GM18951 (cell line): Measurements from ENCODE around the gene RALGAPA2.

Source experiments
- POLR2A ChIP-seq: IDR thresholded peaks from 4 replicates; pipeline ENCODE4 v1.6.1; 2011; ENCODE audit warnings: mild to moderate bottlenecking; ENCODE audit not compliant: insufficient read length, insufficient read depth; ENCODE audit errors: extremely low read depth
- in situ Hi-C: fragments of 300-500 bp; cut with MboI; formaldehyde crosslinking; loops from one replicate; pipeline ENCODE4 v1.12.0; 2022; ENCODE audit warnings: low sequenced_read_pairs, mixed read lengths, inconsistent platforms; ENCODE audit not compliant: unreplicated experiment

Gene RALGAPA2

GRCh38 chr20:20407891-20408805 is 304.3 kb downstream of the RALGAPA2 start:
- no peak for TF ChIP-seq POLR2A
- in situ Hi-C loops: no loop called here

- in situ Hi-C loops: no loop called here
- no peak for TF ChIP-seq POLR2A
Measured at GRCh38 chr20:20406306-20406705, 306.1 kb downstream of the RALGAPA2 start.

- in situ Hi-C loops: no loop called here
- no peak for TF ChIP-seq POLR2A
Measured at GRCh38 chr20:20405623-20406022, 306.8 kb downstream of the RALGAPA2 start.

GRCh38 chr20:20404633-20405032 is 307.8 kb downstream of the RALGAPA2 start:
- in situ Hi-C loops: no loop called here
- TF ChIP-seq POLR2A: no peak

- in situ Hi-C loops: no loop called here
Measured at GRCh38 chr20:20401991-20402390, 310.5 kb downstream of the RALGAPA2 start.

GRCh38 chr20:20399531-20400500 is 312.6 kb downstream of the RALGAPA2 start:
- in situ Hi-C loops: no loop called here
- TF ChIP-seq POLR2A: no peak

More at GRCh38 chr20:20401991-20402390, 310.5 kb downstream of the RALGAPA2 start:
- TF ChIP-seq POLR2A: no peak

- TF ChIP-seq POLR2A: no peak
- in situ Hi-C loops: no loop called here
Measured at GRCh38 chr20:20398123-20398522, 314.3 kb downstream of the RALGAPA2 start.

GRCh38 chr20:20396794-20397193 is 315.6 kb downstream of the RALGAPA2 start:
- in situ Hi-C loops: no loop called here
- no peak for TF ChIP-seq POLR2A

GRCh38 chr20:20395903-20396568 is 316.4 kb downstream of the RALGAPA2 start:
- no peak for TF ChIP-seq POLR2A
- in situ Hi-C loops: no loop called here

GRCh38 chr20:20395087-20395486 is 317.4 kb downstream of the RALGAPA2 start:
- in situ Hi-C loops: no loop called here
- TF ChIP-seq POLR2A: no peak

- no peak for TF ChIP-seq POLR2A
- in situ Hi-C loops: no loop called here
Measured at GRCh38 chr20:20393207-20394120, 319.0 kb downstream of the RALGAPA2 start.

GRCh38 chr20:20391766-20392165 is 320.7 kb downstream of the RALGAPA2 start:
- no peak for TF ChIP-seq POLR2A
- in situ Hi-C loops: no loop called here
